Renal cortical epithelial cell (primary cell): ENCODE data around the gene TTC22. TPM values are rescaled to one million over a fixed set of nuclear protein-coding genes. Genes with fewer than 3 reads are reported as not detected.

Experiments used
- DNase-seq: peaks from one replicate; pipeline ENCODE4 v3.0.0-alpha.2; 2011; ENCODE audit warnings: low read depth
- total RNA-seq: library from RNA; depleted of rRNA; stranded (reverse); fragments of >200 nt; gene quantifications from 2 replicates; pipeline ENCODE4 v1.2.3, GENCODE V29; 2014

The TTC22 gene
- total RNA-seq, 1 donor from 2014 or later, result 10.3 TPM

DNA sequence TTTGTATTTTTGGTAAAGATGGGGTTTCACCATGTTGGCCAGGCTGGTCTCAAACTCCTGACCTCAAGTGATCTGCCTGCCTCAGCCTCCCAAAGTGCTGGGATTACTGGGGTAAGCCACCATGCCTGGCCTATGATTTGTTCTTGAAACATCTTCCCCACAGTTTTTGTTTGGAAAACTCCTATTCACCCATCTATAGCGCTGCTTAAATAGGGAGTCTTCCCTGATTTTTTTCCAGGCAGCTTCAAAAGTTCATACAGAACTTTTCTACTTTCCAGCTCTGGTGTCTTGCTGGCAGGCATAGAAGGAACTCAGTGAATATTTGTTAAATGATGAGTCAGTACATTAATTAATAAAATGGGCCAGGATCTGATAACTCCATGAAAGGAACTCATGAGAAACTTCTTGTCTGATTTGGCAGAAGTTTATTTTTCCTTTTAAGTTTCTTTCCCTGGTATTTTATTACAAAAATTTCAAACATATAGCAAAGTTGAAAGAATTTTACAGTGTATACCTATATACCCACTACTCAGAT lies 33.0 kb upstream of the TTC22 start:
- DNase-seq, result peak; percentile 7

DNA sequence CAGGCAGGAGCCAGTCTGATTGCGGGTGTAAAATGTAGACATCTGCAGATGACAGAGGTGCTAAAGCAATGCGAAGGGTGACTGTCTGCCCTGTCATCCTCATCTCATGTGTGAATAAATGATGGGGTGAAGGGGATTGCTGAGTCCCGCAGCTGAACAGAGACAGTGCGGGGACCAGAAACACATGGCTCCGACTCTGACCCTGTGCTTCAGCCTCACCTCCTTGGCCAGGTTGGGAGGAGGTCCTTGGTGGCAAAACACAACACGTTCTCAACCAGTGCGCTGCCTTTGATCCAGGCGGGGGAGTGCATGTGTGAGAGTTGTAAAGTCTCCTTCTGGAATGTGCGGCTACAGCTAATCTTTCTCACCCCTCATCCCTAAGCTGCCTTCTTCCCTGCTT lies 32.0 kb upstream of the TTC22 start:
- no peak for DNase-seq

GRCh38 chr1:54826226-54826816 lies 25.2 kb upstream of the TTC22 start:
- no peak for DNase-seq

- DNase-seq, result no peak
Measured at GRCh38 chr1:54825696-54826095, 24.6 kb upstream of the TTC22 start.

DNA sequence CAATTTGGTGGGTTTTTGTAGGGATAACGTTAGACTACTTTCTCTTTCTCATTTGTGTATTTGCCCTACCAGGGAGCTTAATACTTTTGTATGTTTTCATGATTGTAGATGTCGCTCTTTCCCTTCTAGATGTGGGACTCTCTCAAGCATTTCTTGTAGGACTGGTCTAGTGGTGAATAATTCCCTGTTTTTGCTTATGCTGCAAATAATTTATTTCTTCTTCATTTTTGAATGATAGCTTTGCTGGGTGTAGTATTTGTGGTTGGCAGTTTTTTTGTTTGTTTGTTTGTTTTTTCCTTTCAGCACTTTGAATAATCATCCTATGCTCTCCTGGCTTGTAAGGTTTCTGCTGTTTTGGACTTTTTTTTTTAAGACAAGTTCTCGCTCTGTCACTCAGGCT lies 22.5 kb upstream of the TTC22 start:
- DNase-seq, result no peak

DNA sequence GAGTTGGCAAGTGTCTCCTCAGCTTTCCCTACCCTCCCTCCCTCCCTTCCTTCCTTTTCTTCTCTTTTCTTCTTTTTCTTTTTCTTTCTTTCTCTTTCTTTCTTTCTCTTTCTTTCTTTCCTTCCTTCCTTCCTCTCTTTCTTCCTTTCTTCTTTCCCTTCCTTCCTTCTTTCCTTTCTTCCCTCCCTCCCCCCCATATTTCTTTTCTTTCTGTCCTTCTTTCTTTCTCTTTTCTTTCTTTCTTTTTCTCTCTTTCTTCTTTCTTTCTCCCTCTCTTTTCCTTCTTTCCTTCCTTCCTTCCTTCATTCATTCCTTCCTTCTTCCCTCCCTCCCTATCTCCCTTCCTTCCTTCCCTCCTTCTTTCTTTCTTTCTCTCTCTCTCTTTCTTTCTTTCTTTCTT lies 18.6 kb upstream of the TTC22 start:
- no peak for DNase-seq

DNA sequence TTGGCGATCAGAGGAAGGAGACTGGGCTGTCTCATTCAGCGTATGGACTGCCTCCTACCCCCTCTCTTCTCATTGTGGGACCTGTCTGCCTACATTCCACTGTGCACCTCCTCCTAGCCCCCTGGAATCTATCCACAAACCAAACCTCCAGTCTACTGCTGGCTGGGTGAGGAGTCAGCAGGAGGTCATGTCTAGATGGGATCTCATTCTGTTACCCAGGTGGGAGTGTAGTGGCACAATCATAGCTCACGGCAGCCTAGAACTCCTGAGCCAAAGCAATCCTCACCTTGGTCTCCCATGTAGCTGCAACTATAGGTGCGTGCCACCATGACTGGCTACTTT lies 18.0 kb upstream of the TTC22 start:
- DNase-seq, result no peak

GRCh38 chr1:54818461-54819194 lies 17.5 kb upstream of the TTC22 start:
- no peak for DNase-seq

DNA sequence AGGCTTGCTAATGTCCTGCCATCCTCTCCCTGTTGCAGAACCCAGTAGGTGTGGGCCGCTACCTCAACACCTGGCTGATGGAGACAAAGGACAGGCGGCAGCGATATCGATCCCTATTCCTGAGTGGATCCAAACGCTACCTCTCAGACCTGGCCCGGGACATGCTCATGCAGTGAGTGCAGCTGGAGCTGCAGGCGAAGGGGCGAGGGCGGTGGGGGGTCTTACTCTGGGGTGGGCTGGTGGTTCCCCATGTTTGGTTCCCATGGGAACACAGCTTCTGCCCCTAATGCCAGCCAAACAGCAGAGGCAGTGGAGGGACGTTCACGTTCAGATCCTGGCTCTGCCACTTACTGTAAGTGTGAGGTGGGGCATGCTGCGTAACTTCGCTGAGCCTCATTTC lies 15.8 kb upstream of the TTC22 start:
- DNase-seq, result no peak

- no peak for DNase-seq
Measured at GRCh38 chr1:54816130-54816529, 15.0 kb upstream of the TTC22 start.

GRCh38 chr1:54815086-54815876 lies 14.2 kb upstream of the TTC22 start:
- DNase-seq, result no peak

DNA sequence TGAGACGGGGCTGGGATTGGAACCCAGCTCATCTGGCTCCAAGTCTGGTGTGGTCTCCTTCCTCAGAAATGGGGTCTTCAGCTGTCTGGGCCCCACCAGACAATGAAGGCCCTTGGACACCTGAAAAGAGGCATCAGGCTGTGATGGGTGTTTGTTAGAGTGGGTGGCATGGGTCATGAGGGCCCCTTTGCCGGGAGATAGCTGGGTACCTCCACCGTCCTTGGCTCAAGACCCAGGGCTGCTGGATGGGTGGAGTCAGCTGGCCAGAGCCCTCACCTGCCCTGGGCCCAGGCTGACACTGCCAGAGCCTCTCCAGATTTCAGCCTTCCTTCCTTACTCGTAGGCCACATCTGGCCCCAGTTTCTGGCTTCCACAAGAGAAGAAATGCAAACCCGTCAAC lies 13.4 kb upstream of the TTC22 start:
- no peak for DNase-seq

- no peak for DNase-seq
Measured at GRCh38 chr1:54814126-54814498, 13.0 kb upstream of the TTC22 start.

- DNase-seq, result no peak
Measured at GRCh38 chr1:54813485-54814125, 12.5 kb upstream of the TTC22 start.

- DNase-seq, result no peak
Measured at GRCh38 chr1:54812801-54813484, 11.8 kb upstream of the TTC22 start.

- no peak for DNase-seq
Measured at GRCh38 chr1:54811739-54812655, 10.9 kb upstream of the TTC22 start.

- no peak for DNase-seq
Measured at GRCh38 chr1:54811066-54811465, 9.9 kb upstream of the TTC22 start.

GRCh38 chr1:54810153-54810942 lies 9.2 kb upstream of the TTC22 start:
- peak; percentile 25 for DNase-seq

- DNase-seq, result peak; percentile 10
Measured at GRCh38 chr1:54809496-54810074, 8.5 kb upstream of the TTC22 start.
